Neural cell (in vitro differentiated cells): Measurements from ENCODE around the gene IL1RL2. TPM values are rescaled to one million over a fixed set of nuclear protein-coding genes. Genes with fewer than 3 reads are reported as not detected.

ENCODE experiments used
- H2AFZ ChIP-seq: fragments of 200-600, 300-800 bp; sonication (generic), shearing (Covaris generic); 2 replicates; pipeline ENCODE4 v1.6.0; 2014; ENCODE audit warnings: low read depth, mild to moderate bottlenecking, antibody characterized with exemption, low read length, moderate library complexity
- H3F3A ChIP-seq: fragments of 200-600 bp; shearing (Covaris generic); 2 replicates; pipeline ENCODE4 v1.6.1; 2016; ENCODE audit warnings: mild to moderate bottlenecking, moderate library complexity, mixed read lengths, antibody characterized with exemption, low read length; ENCODE audit not compliant: insufficient read depth, poor library complexity, severe bottlenecking
- H3K27ac ChIP-seq: fragments of 200-600, 300-800 bp; sonication (generic), shearing (Covaris generic); 2 replicates; pipeline ENCODE4 v1.5.1; 2014; ENCODE audit warnings: mild to moderate bottlenecking, low read length, moderate library complexity
- H3K27me3 ChIP-seq: fragments of 300-800, 200-600 bp; sonication (generic), shearing (Covaris generic); 2 replicates; pipeline ENCODE4 v1.6.0; 2014; ENCODE audit warnings: mild to moderate bottlenecking, low read depth, low read length, moderate library complexity; ENCODE audit not compliant: insufficient read depth
- H3K36me3 ChIP-seq: fragments of 300-800, 200-600 bp; sonication (generic), shearing (Covaris generic); 2 replicates; pipeline ENCODE4 v1.5.1; 2014; ENCODE audit warnings: mild to moderate bottlenecking, antibody characterized with exemption, low read length, moderate library complexity; ENCODE audit not compliant: insufficient read depth
- H3K4me2 ChIP-seq: fragments of 300-800, 200-600 bp; sonication (generic), shearing (Covaris generic); 2 replicates; pipeline ENCODE4 v1.6.0; 2014; ENCODE audit warnings: mild to moderate bottlenecking, low read length
- H3K4me3 ChIP-seq: fragments of 300-800, 200-600 bp; sonication (generic), shearing (Covaris generic); 2 replicates; pipeline ENCODE4 v1.5.1; 2014; ENCODE audit warnings: mild to moderate bottlenecking, low read length, moderate library complexity
- H3K79me2 ChIP-seq: fragments of 200-600 bp; shearing (Covaris generic); replicated peaks from 2 replicates; pipeline ENCODE4 v1.6.0; 2014; ENCODE audit warnings: mild to moderate bottlenecking, low read length, moderate library complexity; ENCODE audit not compliant: insufficient read depth
- H3K9ac ChIP-seq: fragments of 300-800, 200-600 bp; sonication (generic), shearing (Covaris generic); 2 replicates; pipeline ENCODE4 v1.6.1; 2016; ENCODE audit warnings: mild to moderate bottlenecking, low read length, mixed read lengths
- H3K9me2 ChIP-seq: fragments of 200-600 bp; shearing (Covaris generic); 2 replicates; pipeline ENCODE4 v1.6.1; 2016; ENCODE audit warnings: mild to moderate bottlenecking, low read length, mixed read lengths; ENCODE audit not compliant: insufficient read depth
- H3K9me3 ChIP-seq: fragments of 200-600, 300-800 bp; sonication (generic), shearing (Covaris generic); 2 replicates; pipeline ENCODE4 v1.6.1; 2016; ENCODE audit warnings: mild to moderate bottlenecking, mixed run types, low read length, moderate library complexity, mixed read lengths
- H4K20me1 ChIP-seq: fragments of 200-600 bp; shearing (Covaris generic); 2 replicates; pipeline ENCODE4 v1.6.1; 2016; ENCODE audit warnings: mild to moderate bottlenecking, mixed run types; ENCODE audit not compliant: insufficient read depth
- EP300 ChIP-seq: fragments of 450-650 bp; conservative IDR thresholded peaks from 2 replicates; pipeline ENCODE4 v1.6.1; 2014; ENCODE audit warnings: antibody characterized with exemption, mild to moderate bottlenecking, moderate library complexity; ENCODE audit not compliant: poor library complexity, severe bottlenecking
- EZH2 ChIP-seq: fragments of 200-600, 300-800 bp; shearing (Covaris generic), sonication (generic); IDR thresholded peaks from 2 replicates; pipeline ENCODE4 v1.6.1; 2014; ENCODE audit warnings: antibody characterized with exemption, low read length, borderline replicate concordance, mild to moderate bottlenecking; ENCODE audit not compliant: insufficient read depth, poor library complexity, severe bottlenecking
- MXI1 ChIP-seq: fragments of 450-650 bp; conservative IDR thresholded peaks from 2 replicates; pipeline ENCODE4 v1.6.1; 2014; ENCODE audit warnings: antibody characterized with exemption, mild to moderate bottlenecking; ENCODE audit not compliant: poor library complexity, severe bottlenecking
- POLR2AphosphoS5 ChIP-seq: IDR thresholded peaks from 2 replicates; pipeline ENCODE4 v1.6.1; 2012
- RAD21 ChIP-seq: fragments of 450-650 bp; conservative IDR thresholded peaks from 2 replicates; pipeline ENCODE4 v1.6.1; 2014; ENCODE audit warnings: antibody characterized with exemption, mild to moderate bottlenecking, moderate library complexity
- SMC3 ChIP-seq: fragments of 450-650 bp; conservative IDR thresholded peaks from 2 replicates; pipeline ENCODE4 v1.6.1; 2014; ENCODE audit warnings: antibody characterized with exemption, mild to moderate bottlenecking, moderate library complexity; ENCODE audit not compliant: poor library complexity
- TAF1 ChIP-seq: IDR thresholded peaks from 2 replicates; pipeline ENCODE4 v1.6.1; 2012; ENCODE audit warnings: low read depth
- polyA plus RNA-seq: library from polyadenylated mRNA; depleted of rRNA; stranded (reverse); fragments of >200 nt; gene quantifications from 2 replicates; pipeline ENCODE4 v1.2.3, GENCODE V29; 2014
- TF ChIP-seq, protein P1 (sequence below): IDR thresholded peaks from 2 replicates; pipeline ENCODE4 v1.6.1; 2012; ENCODE audit warnings: borderline replicate concordance
- TF ChIP-seq, protein P2 (sequence below): fragments of 450-650 bp; IDR thresholded peaks from 2 replicates; pipeline ENCODE4 v1.5.1; 2014; ENCODE audit warnings: antibody characterized with exemption, mild to moderate bottlenecking, moderate library complexity; ENCODE audit not compliant: poor library complexity, severe bottlenecking

The IL1RL2 gene
- polyA plus RNA-seq, 1 donor from 2014 or later, result not detected

DNA sequence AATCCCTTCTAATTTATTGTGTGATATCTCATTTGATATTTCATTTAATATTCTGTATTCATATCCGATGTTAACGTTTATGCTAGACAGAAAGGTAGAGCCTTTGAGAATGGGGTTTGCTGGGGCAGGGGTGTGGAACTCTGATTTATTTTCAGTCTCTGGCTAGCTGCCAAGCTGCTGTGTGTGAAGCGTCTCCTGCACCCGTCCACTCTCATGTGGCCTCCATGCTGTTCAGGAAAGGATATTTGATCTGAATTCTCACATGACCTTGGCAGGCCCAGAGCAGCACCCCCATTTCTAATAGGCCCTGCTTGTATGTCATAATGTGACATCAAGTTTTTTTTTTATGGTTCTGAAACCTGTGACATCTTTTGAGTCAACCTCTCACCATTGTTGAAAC, 42.7 kb upstream of the IL1RL2 start:
- no peaks in the 10 kb centered on the region for H3F3A ChIP-seq
- no peaks in the 10 kb centered on the region for H3K9me3 ChIP-seq
- H3K9ac ChIP-seq, result no peak overlapping the region
- no peak overlapping the region for H3K4me3 ChIP-seq
- H3K4me2 ChIP-seq, result no peak overlapping the region
- no peaks in the 10 kb centered on the region for H4K20me1 ChIP-seq
- peaks cover 29% of the 10 kb centered on the region for H3K27me3 ChIP-seq
- no peak overlapping the region for H3K27ac ChIP-seq
- no peaks in the 10 kb centered on the region for H3K79me2 ChIP-seq
- no peaks in the 10 kb centered on the region for H3K36me3 ChIP-seq
- no peak overlapping the region for H2AFZ ChIP-seq
- H3K9me2 ChIP-seq, result no peaks in the 10 kb centered on the region
- TF ChIP-seq EZH2, result no peak
- TF ChIP-seq TAF1, result no peak
- TF ChIP-seq, protein P1, sequence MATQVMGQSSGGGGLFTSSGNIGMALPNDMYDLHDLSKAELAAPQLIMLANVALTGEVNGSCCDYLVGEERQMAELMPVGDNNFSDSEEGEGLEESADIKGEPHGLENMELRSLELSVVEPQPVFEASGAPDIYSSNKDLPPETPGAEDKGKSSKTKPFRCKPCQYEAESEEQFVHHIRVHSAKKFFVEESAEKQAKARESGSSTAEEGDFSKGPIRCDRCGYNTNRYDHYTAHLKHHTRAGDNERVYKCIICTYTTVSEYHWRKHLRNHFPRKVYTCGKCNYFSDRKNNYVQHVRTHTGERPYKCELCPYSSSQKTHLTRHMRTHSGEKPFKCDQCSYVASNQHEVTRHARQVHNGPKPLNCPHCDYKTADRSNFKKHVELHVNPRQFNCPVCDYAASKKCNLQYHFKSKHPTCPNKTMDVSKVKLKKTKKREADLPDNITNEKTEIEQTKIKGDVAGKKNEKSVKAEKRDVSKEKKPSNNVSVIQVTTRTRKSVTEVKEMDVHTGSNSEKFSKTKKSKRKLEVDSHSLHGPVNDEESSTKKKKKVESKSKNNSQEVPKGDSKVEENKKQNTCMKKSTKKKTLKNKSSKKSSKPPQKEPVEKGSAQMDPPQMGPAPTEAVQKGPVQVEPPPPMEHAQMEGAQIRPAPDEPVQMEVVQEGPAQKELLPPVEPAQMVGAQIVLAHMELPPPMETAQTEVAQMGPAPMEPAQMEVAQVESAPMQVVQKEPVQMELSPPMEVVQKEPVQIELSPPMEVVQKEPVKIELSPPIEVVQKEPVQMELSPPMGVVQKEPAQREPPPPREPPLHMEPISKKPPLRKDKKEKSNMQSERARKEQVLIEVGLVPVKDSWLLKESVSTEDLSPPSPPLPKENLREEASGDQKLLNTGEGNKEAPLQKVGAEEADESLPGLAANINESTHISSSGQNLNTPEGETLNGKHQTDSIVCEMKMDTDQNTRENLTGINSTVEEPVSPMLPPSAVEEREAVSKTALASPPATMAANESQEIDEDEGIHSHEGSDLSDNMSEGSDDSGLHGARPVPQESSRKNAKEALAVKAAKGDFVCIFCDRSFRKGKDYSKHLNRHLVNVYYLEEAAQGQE, result no peak
- no peak for TF ChIP-seq EP300
- TF ChIP-seq POLR2AphosphoS5, result no peak
- TF ChIP-seq RAD21, result no peak
- TF ChIP-seq, protein P2, sequence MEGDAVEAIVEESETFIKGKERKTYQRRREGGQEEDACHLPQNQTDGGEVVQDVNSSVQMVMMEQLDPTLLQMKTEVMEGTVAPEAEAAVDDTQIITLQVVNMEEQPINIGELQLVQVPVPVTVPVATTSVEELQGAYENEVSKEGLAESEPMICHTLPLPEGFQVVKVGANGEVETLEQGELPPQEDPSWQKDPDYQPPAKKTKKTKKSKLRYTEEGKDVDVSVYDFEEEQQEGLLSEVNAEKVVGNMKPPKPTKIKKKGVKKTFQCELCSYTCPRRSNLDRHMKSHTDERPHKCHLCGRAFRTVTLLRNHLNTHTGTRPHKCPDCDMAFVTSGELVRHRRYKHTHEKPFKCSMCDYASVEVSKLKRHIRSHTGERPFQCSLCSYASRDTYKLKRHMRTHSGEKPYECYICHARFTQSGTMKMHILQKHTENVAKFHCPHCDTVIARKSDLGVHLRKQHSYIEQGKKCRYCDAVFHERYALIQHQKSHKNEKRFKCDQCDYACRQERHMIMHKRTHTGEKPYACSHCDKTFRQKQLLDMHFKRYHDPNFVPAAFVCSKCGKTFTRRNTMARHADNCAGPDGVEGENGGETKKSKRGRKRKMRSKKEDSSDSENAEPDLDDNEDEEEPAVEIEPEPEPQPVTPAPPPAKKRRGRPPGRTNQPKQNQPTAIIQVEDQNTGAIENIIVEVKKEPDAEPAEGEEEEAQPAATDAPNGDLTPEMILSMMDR, result no peak
- no peak for TF ChIP-seq MXI1
- TF ChIP-seq SMC3, result no peak

DNA sequence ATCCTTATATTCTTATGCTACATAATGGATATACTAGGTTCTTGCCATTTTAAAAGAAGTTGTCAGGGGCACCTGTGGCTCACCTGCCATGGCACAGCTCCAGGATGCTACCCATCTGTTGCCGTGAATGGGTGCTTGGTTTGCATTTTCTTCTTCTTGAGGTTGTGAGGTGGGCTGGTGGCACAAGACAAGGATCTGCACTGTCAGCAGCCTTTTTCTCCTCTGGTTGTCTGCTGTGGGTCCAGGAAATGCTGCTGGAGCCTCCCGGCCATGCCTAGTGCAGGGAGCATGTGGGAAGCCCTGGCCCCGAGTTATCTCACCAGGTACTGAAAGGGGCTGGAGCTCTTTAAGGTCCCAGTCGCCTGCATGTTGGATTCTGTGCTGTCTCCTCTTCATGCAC, 41.7 kb upstream of the IL1RL2 start:
- no peak overlapping the region for H3K9ac ChIP-seq
- TF ChIP-seq, protein P1, result no peak
- no peak for TF ChIP-seq TAF1
- no peaks in the 10 kb centered on the region for H3K79me2 ChIP-seq
- H3K9me2 ChIP-seq, result no peaks in the 10 kb centered on the region
- H3K4me2 ChIP-seq, result no peak overlapping the region
- H3K27ac ChIP-seq, result no peak overlapping the region
- peaks cover 29% of the 10 kb centered on the region for H3K27me3 ChIP-seq
- no peaks in the 10 kb centered on the region for H3K9me3 ChIP-seq
- H3K4me3 ChIP-seq, result no peak overlapping the region
- H4K20me1 ChIP-seq, result no peaks in the 10 kb centered on the region
- H3F3A ChIP-seq, result no peaks in the 10 kb centered on the region
- H3K36me3 ChIP-seq, result no peaks in the 10 kb centered on the region
- no peak overlapping the region for H2AFZ ChIP-seq
